H1 (cell line): ENCODE results near the gene GOLPH3L. TPM values are rescaled to one million over a fixed set of nuclear protein-coding genes. Genes with fewer than 3 reads are reported as not detected.

Experiments
- CTCF ChIA-PET: fragments of 300-600 bp; sonication (Branson Sonifier 250); formaldehyde crosslinking; loops from one replicate; lab custom pipeline; 2021; ENCODE audit not compliant: partially characterized antibody; lab: Charles Lee
- POLR2A ChIA-PET: fragments of 300-600 bp; sonication (Branson Sonifier 250); formaldehyde crosslinking; loops from one replicate; lab custom pipeline; 2021; ENCODE audit warnings: inconsistent platforms; ENCODE audit not compliant: partially characterized antibody; lab: Charles Lee
- DNase-seq, 2 experiments: peaks; one replicate each; pipeline versions ENCODE4 v3.0.0 to v3.0.0-alpha.2; 2010 to 2022; ENCODE audit warnings: low spot score in 2 of 2, low read depth in 1 of 2, mixed read lengths in 1 of 2
- FAIRE-seq: peaks from 2 replicates; lab custom pipeline; 2011; peaks lifted over from hg19 to GRCh38; lab: Jason Lieb, UNC
- H2AFZ ChIP-seq: 2 replicates; pipeline ENCODE4 v1.8.1; 2012; ENCODE audit warnings: low read length, inconsistent platforms
- H2AK5ac ChIP-seq: 2 replicates; pipeline ENCODE4 v1.6.1; 2013; ENCODE audit warnings: low read depth, low read length
- H2BK120ac ChIP-seq: replicated peaks from 2 replicates; pipeline ENCODE3; 2013; ENCODE audit warnings: low read depth, low read length, inconsistent platforms
- H2BK12ac ChIP-seq: 2 replicates; pipeline ENCODE4 v1.6.1; 2013; ENCODE audit warnings: low read depth, low read length
- H2BK15ac ChIP-seq: 2 replicates; pipeline ENCODE4 v1.6.1; 2013; ENCODE audit warnings: low read length
- H2BK20ac ChIP-seq: 2 replicates; pipeline ENCODE4 v1.6.1; 2013; ENCODE audit warnings: low read length
- H2BK5ac ChIP-seq: 2 replicates; pipeline ENCODE4 v1.6.1; 2013; ENCODE audit warnings: low read depth, low read length
- H3K14ac ChIP-seq: 2 replicates; pipeline ENCODE4 v1.6.1; 2013; ENCODE audit warnings: inconsistent platforms; ENCODE audit not compliant: insufficient read length
- H3K18ac ChIP-seq: 2 replicates; pipeline ENCODE4 v1.6.1; 2013; ENCODE audit warnings: low read length; ENCODE audit errors: extremely low read depth
- H3K23ac ChIP-seq: 2 replicates; pipeline ENCODE4 v1.6.1; 2013; ENCODE audit warnings: inconsistent platforms; ENCODE audit not compliant: insufficient read length
- H3K23me2 ChIP-seq: 2 replicates; pipeline ENCODE4 v1.6.1; 2013; ENCODE audit warnings: low read depth, low read length
- H3K27ac ChIP-seq: 2 replicates; pipeline ENCODE4 v1.6.1; 2011; ENCODE audit warnings: low read depth, low read length, inconsistent platforms
- H3K27me3 ChIP-seq, 4 experiments: replicated peaks in 1 of 4; 1 replicate in 1 of 4; 2 replicates in 3 of 4; pipeline versions ENCODE4 v1.6.1 to v1.8.1; 2011 to 2013; ENCODE audit warnings: low read length in 3 of 4, mild to moderate bottlenecking in 3 of 4, inconsistent platforms in 2 of 4, mixed read lengths in 2 of 4, moderate library complexity in 1 of 4; ENCODE audit not compliant: control insufficient read depth in 3 of 4, insufficient read depth in 3 of 4; ENCODE audit errors: extremely low read depth in 1 of 4
- H3K36me3 ChIP-seq, 4 experiments: 2 replicates each; pipeline versions ENCODE4 v1.6.1 to v1.8.1; 2011 to 2013; ENCODE audit warnings: mild to moderate bottlenecking in 4 of 4, low read length in 3 of 4, moderate library complexity in 2 of 4, control low read depth in 1 of 4, inconsistent platforms in 1 of 4; ENCODE audit not compliant: insufficient read depth in 4 of 4, control insufficient read depth in 2 of 4
- H3K4ac ChIP-seq: replicated peaks from 2 replicates; pipeline ENCODE3; 2013; ENCODE audit warnings: low read length, low read depth, mixed read lengths, inconsistent platforms; ENCODE audit not compliant: insufficient read length
- H3K4me1 ChIP-seq, 4 experiments: replicated peaks in 1 of 4; 1 replicate in 1 of 4; 2 replicates in 3 of 4; pipeline versions ENCODE4 v1.6.1 to v1.8.1; 2011 to 2013; ENCODE audit warnings: low read length in 3 of 4, inconsistent platforms in 2 of 4, mixed read lengths in 1 of 4; ENCODE audit not compliant: insufficient read depth in 4 of 4, control insufficient read depth in 3 of 4
- H3K4me2 ChIP-seq, 2 experiments: 2 replicates each; pipeline versions ENCODE4 v1.6.1 to v1.8.1; 2011 to 2013; ENCODE audit warnings: low read depth in 2 of 2, low read length in 2 of 2, control low read depth in 1 of 2, inconsistent platforms in 1 of 2, mild to moderate bottlenecking in 1 of 2; ENCODE audit not compliant: insufficient read depth in 1 of 2
- H3K4me3 ChIP-seq, 4 experiments: fragments of 200-600, 300-600 bp in 1 of 4; sonication (generic), shearing (Covaris generic), sonication (Bioruptor Twin) in 1 of 4; 2 replicates each; pipeline versions ENCODE4 v1.5.1 to v1.8.1; 2011 to 2016; ENCODE audit warnings: low read length in 4 of 4, low read depth in 3 of 4, control low read depth in 2 of 4, inconsistent platforms in 2 of 4, mild to moderate bottlenecking in 2 of 4, mixed read lengths in 1 of 4, moderate library complexity in 1 of 4; ENCODE audit not compliant: insufficient read depth in 2 of 4; ENCODE audit errors: extremely low read depth in 1 of 4
- H3K56ac ChIP-seq: replicated peaks from 2 replicates; pipeline ENCODE3; 2013; ENCODE audit warnings: low read depth, mild to moderate bottlenecking, mixed read lengths, low read length, inconsistent platforms; ENCODE audit not compliant: insufficient read length
- H3K79me1 ChIP-seq: 2 replicates; pipeline ENCODE4 v1.6.1; 2013; ENCODE audit warnings: low read depth, low read length, control low read depth
- H3K79me2 ChIP-seq, 2 experiments: 2 replicates each; pipeline versions ENCODE4 v1.6.1 to v1.8.1; 2012 to 2013; ENCODE audit warnings: low read length in 2 of 2, mild to moderate bottlenecking in 2 of 2, inconsistent platforms in 1 of 2; ENCODE audit not compliant: insufficient read depth in 2 of 2, control insufficient read depth in 1 of 2
- H3K9ac ChIP-seq, 4 experiments: replicated peaks in 1 of 4; 1 replicate in 1 of 4; 2 replicates in 3 of 4; pipeline versions ENCODE4 v1.6.1 to v1.8.1; 2011 to 2013; ENCODE audit warnings: low read depth in 3 of 4, low read length in 3 of 4, control low read depth in 2 of 4, mild to moderate bottlenecking in 2 of 4, moderate library complexity in 2 of 4, inconsistent platforms in 1 of 4; ENCODE audit errors: extremely low read depth in 1 of 4
- H3K9me3 ChIP-seq, 2 experiments: 2 replicates each; pipeline versions ENCODE4 v1.6.1 to v1.8.1; 2012 to 2013; ENCODE audit warnings: mild to moderate bottlenecking in 2 of 2, moderate library complexity in 2 of 2, control low read depth in 1 of 2, inconsistent platforms in 1 of 2, low read depth in 1 of 2, low read length in 1 of 2, mixed read lengths in 1 of 2; ENCODE audit not compliant: insufficient read depth in 2 of 2
- H4K20me1 ChIP-seq, 2 experiments: replicated peaks in 1 of 2; 2 replicates each; pipeline versions ENCODE3 to v1.8.1; 2011 to 2013; ENCODE audit warnings: inconsistent platforms in 2 of 2, low read length in 2 of 2, mild to moderate bottlenecking in 1 of 2; ENCODE audit not compliant: insufficient read depth in 2 of 2, control insufficient read depth in 1 of 2
- H4K5ac ChIP-seq: 2 replicates; pipeline ENCODE4 v1.6.1; 2013; ENCODE audit warnings: low read length, low read depth, mixed read lengths, inconsistent platforms; ENCODE audit not compliant: insufficient read length
- H4K8ac ChIP-seq: 2 replicates; pipeline ENCODE4 v1.8.0; 2013; ENCODE audit warnings: mild to moderate bottlenecking, moderate library complexity, low read length, inconsistent platforms; ENCODE audit not compliant: insufficient read depth; ENCODE audit errors: extremely low read depth
- H4K91ac ChIP-seq: replicated peaks from 2 replicates; pipeline ENCODE3; 2013; ENCODE audit warnings: low read length, mixed read lengths, inconsistent platforms; ENCODE audit not compliant: insufficient read length
- EGR1 ChIP-seq: IDR thresholded peaks from 2 replicates; pipeline ENCODE4 v1.6.1; 2011; ENCODE audit warnings: low read depth, low read length, borderline replicate concordance
- GABPA ChIP-seq: IDR thresholded peaks from 2 replicates; pipeline ENCODE4 v1.6.1; 2011; ENCODE audit warnings: mild to moderate bottlenecking, low read length, moderate library complexity, borderline replicate concordance; ENCODE audit not compliant: insufficient read depth
- KDM4A ChIP-seq: IDR thresholded peaks from one replicate; pipeline ENCODE4 v1.7.1; 2012; ENCODE audit warnings: low read depth, mild to moderate bottlenecking, moderate library complexity, low read length, inconsistent platforms; ENCODE audit not compliant: severe bottlenecking
- NRF1 ChIP-seq: IDR thresholded peaks from 2 replicates; pipeline ENCODE4 v1.6.1; 2011; ENCODE audit warnings: mild to moderate bottlenecking, low read depth, low read length, improper control_type of control experiment
- PHF8 ChIP-seq: fragments of 200-600 bp; sonication (generic); conservative IDR thresholded peaks from 2 replicates; pipeline ENCODE4 v1.7.1; 2012; ENCODE audit warnings: low read depth, mild to moderate bottlenecking, inconsistent platforms, low read length, moderate library complexity
- RAD21 ChIP-seq, 2 experiments: IDR thresholded peaks in 1 of 2; conservative IDR thresholded peaks in 1 of 2; 2 replicates each; pipeline ENCODE4 v1.6.1; 2011; ENCODE audit warnings: low read depth in 2 of 2, low read length in 2 of 2, improper control_type of control experiment in 1 of 2, inconsistent platforms in 1 of 2, mild to moderate bottlenecking in 1 of 2, moderate library complexity in 1 of 2
- RBBP5 ChIP-seq: IDR thresholded peaks from 2 replicates; pipeline ENCODE4 v1.7.1; 2012; ENCODE audit warnings: low read depth, mild to moderate bottlenecking, inconsistent platforms, low read length, moderate library complexity, borderline replicate concordance
- SP1 ChIP-seq: IDR thresholded peaks from 2 replicates; pipeline ENCODE4 v1.6.1; 2011; ENCODE audit warnings: low read depth, low read length
- TAF1 ChIP-seq: IDR thresholded peaks from 2 replicates; pipeline ENCODE4 v1.6.1; 2011; ENCODE audit warnings: mild to moderate bottlenecking, low read depth, low read length
- YY1 ChIP-seq: IDR thresholded peaks from 2 replicates; pipeline ENCODE4 v1.6.1; 2011; ENCODE audit warnings: low read depth, mild to moderate bottlenecking, low read length
- ZNF274 ChIP-seq: IDR thresholded peaks from 2 replicates; pipeline ENCODE4 v1.7.0; 2012; ENCODE audit warnings: low read length, borderline replicate concordance; ENCODE audit errors: extremely low read depth
- WGBS, 2 experiments: shearing (Covaris generic) in 1 of 2; methylation state at CpG; one replicate each; pipeline versions ENCODE4 v1.1.6 to v1.1.7; 2013 to 2015; ENCODE audit warnings: low lambda C conversion rate in 2 of 2, mixed read lengths in 2 of 2, inconsistent platforms in 1 of 2, low coverage in 1 of 2, missing lambda C conversion rate in 1 of 2; ENCODE audit not compliant: insufficient replicate concordance in 2 of 2, insufficient coverage in 1 of 2, insufficient read length in 1 of 2; ENCODE audit errors: extremely low coverage in 1 of 2, missing lambda C conversion rate in 1 of 2; 5-methylcytosine and 5-hydroxymethylcytosine counted together
- polyA plus RNA-seq, 7 experiments: library from polyadenylated mRNA; depleted of rRNA in 3 of 7; stranded (reverse) in 5 of 7; unstranded in 2 of 7; fragments of >200 nt in 5 of 7; fragments of 200-250 nt in 2 of 7; gene quantifications; 1 replicate in 5 of 7; 2 replicates in 1 of 7; 4 replicates in 1 of 7; pipeline versions ENCODE4 v1.2.1 to v1.2.3, GENCODE V29; 2011 to 2013; ENCODE audit warnings: missing spikeins in 2 of 7, mixed read lengths in 2 of 7
- total RNA-seq: library from RNA; stranded (reverse); fragmentation: NEBNext Ultra II Directional; extraction: Animal tissue kit (Norgen Biotek cat#: 25700); gene quantifications from 2 replicates; pipeline ENCODE4 v1.2.1, GENCODE V29; 2021

GOLPH3L gene
- total and polyA plus RNA-seq, 2 of the 8 experiments (the other 6 are each of a cell fraction or from before 2014, with no cell fraction given) = 13.3 to 40.8 TPM

DNA sequence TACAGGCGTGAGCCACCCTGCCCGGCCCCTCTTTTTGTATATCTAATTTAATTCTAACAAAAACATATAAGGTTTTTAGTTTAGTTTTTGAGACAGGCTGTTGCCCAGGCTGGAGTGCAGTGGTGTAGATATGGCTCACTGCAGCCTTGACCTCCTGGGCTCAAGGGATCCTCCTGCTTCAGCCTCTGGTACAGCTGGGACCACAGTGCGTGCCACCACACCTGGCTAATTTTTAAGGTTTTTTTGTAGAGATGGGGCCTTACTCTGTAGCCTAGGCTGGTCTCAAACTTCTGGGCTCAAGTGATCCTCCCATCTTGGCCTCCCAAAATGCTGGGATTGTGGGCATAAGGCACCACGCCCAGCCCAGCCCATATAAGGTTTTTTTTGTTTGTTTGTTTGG lies 86.4 kb downstream of the GOLPH3L start:
- peaks cover under 1 to 25% (median 3%) of the 10 kb centered on the region in 4 experiments; a peak in 4 of 8 replicates for H3K36me3 ChIP-seq
- H3K9ac ChIP-seq = no peak overlapping the region
- no peak overlapping the region for H3K14ac ChIP-seq
- H3K23ac ChIP-seq = no peak overlapping the region
- H2BK20ac ChIP-seq = no peak overlapping the region
- H3K9me3 ChIP-seq = no peaks in the 10 kb centered on the region
- H3K79me2 ChIP-seq = no peaks in the 10 kb centered on the region
- no peak overlapping the region for H4K5ac ChIP-seq
- H3K27ac ChIP-seq = no peak overlapping the region
- FAIRE-seq = no peak
- no peak overlapping the region for H3K18ac ChIP-seq
- H2AK5ac ChIP-seq = no peak overlapping the region
- no peak overlapping the region for H2BK15ac ChIP-seq
- no peak overlapping the region for H4K91ac ChIP-seq
- ChIA-PET POLR2A (interaction anchor here (2.7 to 43.5 kb wide), 4 partner anchors 8 to 41 kb away, joined by 13 to 1380 read pairs (median 70); partner anchors contain the start of genes ADAMTSL4, ENSA and MCL1), CTCF (interaction anchor here (1.1 to 17.6 kb wide), 3 partner anchors 10 to 62 kb away, joined by 3 to 210 read pairs (median 50); no protein-coding TSS in a partner anchor)
- H2BK5ac ChIP-seq = no peak overlapping the region
- H4K20me1 ChIP-seq = no peaks in the 10 kb centered on the region
- no peak overlapping the region for H2BK120ac ChIP-seq
- no peak overlapping the region for H2BK12ac ChIP-seq
- peaks cover 0 to 8% (median 2%) of the 10 kb centered on the region in 4 experiments; a peak in 3 of 7 replicates for H3K4me1 ChIP-seq
- TF ChIP-seq RBBP5 (no peak), SP1 (no peak), KDM4A (no peak), YY1 (no peak), EGR1 (no peak), TAF1 (no peak), NRF1 (no peak), RAD21 (IDR thresholded peaks at IDR 0.05 in 1 of 2, conservative IDR thresholded peaks at IDR 0.05 in 1 of 2; ENCODE audit: low read depth in 2 of 2, low read length in 2 of 2) (no peak), GABPA (no peak), PHF8 (no peak), ZNF274 (no peak)
- no peak for DNase-seq
- H4K8ac ChIP-seq = no peak overlapping the region
- no peaks in the 10 kb centered on the region for H3K27me3 ChIP-seq
- H3K4ac ChIP-seq = no peak overlapping the region
- no peaks in the 10 kb centered on the region for H3K23me2 ChIP-seq
- no peak overlapping the region for H3K56ac ChIP-seq
- no peak overlapping the region for H3K4me3 ChIP-seq
- 95% methylated on average over 4 of the region's 4 CpGs; no CpG with 5 or more reads in 1 of the 2 experiments for WGBS, 2 experiments
- no peak overlapping the region for H3K4me2 ChIP-seq
- no peak overlapping the region for H2AFZ ChIP-seq
- H3K79me1 ChIP-seq = no peaks in the 10 kb centered on the region
